SK-N-SH (cell line): Measurements from ENCODE around the gene ZDHHC18. TPM values are rescaled to one million over a fixed set of nuclear protein-coding genes. Genes with fewer than 3 reads are reported as not detected.

Experiments
- CTCF ChIA-PET: fragments of 300-600, 350-600 bp; formaldehyde crosslinking; extraction: SDS; loops from one replicate; lab custom pipeline; 2021; lab: Yijun Ruan, JAX
- POLR2A ChIA-PET: fragments of 350-600 bp; sonication (Branson Sonifier 250); formaldehyde crosslinking; extraction: SDS; loops from one replicate; lab custom pipeline; 2020; ENCODE audit warnings: antibody characterized with exemption, inconsistent platforms; lab: Yijun Ruan, JAX
- DNase-seq: peaks from one replicate; pipeline ENCODE4 v3.0.0; 2012
- H2AFZ ChIP-seq: fragments of 200-600 bp; sonication (generic); 2 replicates; pipeline ENCODE4 v1.8.1; 2016; ENCODE audit warnings: antibody characterized with exemption, mild to moderate bottlenecking, low read depth
- H3F3A ChIP-seq: fragments of 200-600 bp; sonication (generic); replicated peaks from 2 replicates; pipeline ENCODE3; 2016; ENCODE audit warnings: antibody characterized with exemption, mild to moderate bottlenecking; ENCODE audit not compliant: insufficient read depth
- H3K27ac ChIP-seq, 2 experiments: fragments of 200-500 bp in 1 of 2; fragments of 200-600 bp in 1 of 2; sonication (Bioruptor generic) in 1 of 2; sonication (generic), shearing (Covaris generic) in 1 of 2; 2 replicates each; pipeline versions ENCODE4 v1.5.1 to v1.6.1; 2014 to 2016; ENCODE audit warnings: low read depth in 2 of 2, inconsistent platforms in 1 of 2, low read length in 1 of 2, mild to moderate bottlenecking in 1 of 2, mixed read lengths in 1 of 2
- H3K27me3 ChIP-seq: fragments of 200-600 bp; sonication (generic), shearing (Covaris generic); 2 replicates; pipeline ENCODE4 v1.6.1; 2016; ENCODE audit warnings: mixed run types; ENCODE audit not compliant: insufficient read depth
- H3K36me3 ChIP-seq, 2 experiments: fragments of 200-500 bp in 1 of 2; fragments of 200-600 bp in 1 of 2; sonication (Bioruptor generic) in 1 of 2; sonication (generic) in 1 of 2; replicated peaks in 1 of 2; 2 replicates each; pipeline versions ENCODE3 to v1.5.1; 2014 to 2016; ENCODE audit warnings: low read length in 1 of 2, mild to moderate bottlenecking in 1 of 2; ENCODE audit not compliant: insufficient read depth in 2 of 2, control insufficient read depth in 1 of 2
- H3K4me1 ChIP-seq, 2 experiments: fragments of 200-500 bp in 1 of 2; fragments of 200-600 bp in 1 of 2; sonication (Bioruptor generic) in 1 of 2; sonication (generic), shearing (Covaris generic) in 1 of 2; 2 replicates each; pipeline versions ENCODE4 v1.5.1 to v1.6.1; 2014 to 2016; ENCODE audit warnings: low read depth in 1 of 2, low read length in 1 of 2, mixed run types in 1 of 2; ENCODE audit not compliant: insufficient read depth in 2 of 2, control insufficient read depth in 1 of 2
- H3K4me2 ChIP-seq: fragments of 200-600 bp; sonication (generic), shearing (Covaris generic); 2 replicates; pipeline ENCODE4 v1.6.1; 2017; ENCODE audit warnings: mixed run types
- H3K4me3 ChIP-seq, 2 experiments: fragments of 200-500 bp in 1 of 2; fragments of 200-600 bp in 1 of 2; sonication (Bioruptor generic) in 1 of 2; sonication (generic), shearing (Covaris generic) in 1 of 2; 2 replicates each; pipeline versions ENCODE4 v1.5.1 to v1.8.1; 2014 to 2016; ENCODE audit warnings: low read depth in 2 of 2, inconsistent platforms in 1 of 2, low read length in 1 of 2, mild to moderate bottlenecking in 1 of 2, mixed read lengths in 1 of 2, moderate library complexity in 1 of 2
- H3K79me2 ChIP-seq: fragments of 200-600 bp; sonication (generic); 2 replicates; pipeline ENCODE4 v1.8.1; 2017; ENCODE audit warnings: mild to moderate bottlenecking; ENCODE audit not compliant: insufficient read depth
- H3K9ac ChIP-seq: fragments of 200-600 bp; sonication (generic); 2 replicates; pipeline ENCODE4 v1.6.1; 2017; ENCODE audit warnings: mixed run types
- H3K9me2 ChIP-seq: fragments of 200-600 bp; sonication (generic); 2 replicates; pipeline ENCODE4 v1.6.1; 2017; ENCODE audit warnings: mixed run types
- H3K9me3 ChIP-seq: fragments of 200-600 bp; sonication (generic); 2 replicates; pipeline ENCODE4 v1.6.1; 2017; ENCODE audit warnings: mixed run types, mild to moderate bottlenecking, moderate library complexity
- H4K20me1 ChIP-seq: fragments of 200-600 bp; sonication (generic); 2 replicates; pipeline ENCODE4 v1.6.1; 2017; ENCODE audit warnings: mild to moderate bottlenecking, mixed run types; ENCODE audit not compliant: insufficient read depth
- CHD2 ChIP-seq: fragments of 150-350 bp; IDR thresholded peaks from 2 replicates; pipeline ENCODE4 v1.6.1; 2018; ENCODE audit warnings: low read length; ENCODE audit not compliant: partially characterized antibody
- CTCF ChIP-seq: fragments of 200-600 bp; sonication (generic); IDR thresholded peaks from 2 replicates; pipeline ENCODE4 v1.6.1; 2017; ENCODE audit warnings: antibody characterized with exemption, mild to moderate bottlenecking, moderate library complexity
- EP300 ChIP-seq, 2 experiments: IDR thresholded peaks; 2 replicates each; pipeline versions ENCODE4 v1.4.0 to v1.6.1; 2012; ENCODE audit warnings: borderline replicate concordance in 1 of 2, low read depth in 1 of 2, low read length in 1 of 2
- EZH2phosphoT487 ChIP-seq: fragments of 200-600 bp; sonication (generic); IDR thresholded peaks from 2 replicates; pipeline ENCODE4 v1.6.1; 2017; ENCODE audit warnings: low read depth, mixed run types, mild to moderate bottlenecking, antibody characterized with exemption, moderate library complexity, borderline replicate concordance
- FOXJ3 ChIP-seq: sonication (generic); formaldehyde crosslinking; IDR thresholded peaks from 2 replicates; pipeline ENCODE4 v1.5.1; 2020; ENCODE audit warnings: mild to moderate bottlenecking, missing genetic modification reagents
- FOXM1 ChIP-seq: IDR thresholded peaks from 2 replicates; pipeline ENCODE4 v1.4.0; 2012; ENCODE audit warnings: low read depth, mild to moderate bottlenecking
- IRF3 ChIP-seq: fragments of 150-350 bp; IDR thresholded peaks from 2 replicates; pipeline ENCODE4 v1.6.1; 2016; ENCODE audit warnings: mild to moderate bottlenecking, low read depth, low read length
- JUND ChIP-seq: IDR thresholded peaks from 2 replicates; pipeline ENCODE4 v1.4.0; 2012
- MAX ChIP-seq: IDR thresholded peaks from 2 replicates; pipeline ENCODE4 v1.4.0; 2012; ENCODE audit warnings: low read depth
- MXI1 ChIP-seq: IDR thresholded peaks from 2 replicates; pipeline ENCODE4 v1.6.1; 2012; ENCODE audit warnings: mild to moderate bottlenecking, low read depth, low read length, improper control_type of control experiment
- NFIC ChIP-seq: IDR thresholded peaks from 2 replicates; pipeline ENCODE4 v1.4.0; 2012; ENCODE audit warnings: borderline replicate concordance
- RFX5 ChIP-seq: IDR thresholded peaks from 2 replicates; pipeline ENCODE4 v1.6.1; 2012; ENCODE audit warnings: mild to moderate bottlenecking, improper control_type of control experiment, low read length
- RXRA ChIP-seq: IDR thresholded peaks from 2 replicates; pipeline ENCODE4 v1.4.0; 2012; ENCODE audit warnings: low read depth, mild to moderate bottlenecking, borderline replicate concordance
- SIN3A ChIP-seq: IDR thresholded peaks from 2 replicates; pipeline ENCODE4 v1.6.1; 2012; ENCODE audit warnings: low read depth, mild to moderate bottlenecking, low read length, moderate library complexity, borderline replicate concordance
- TAF1 ChIP-seq: IDR thresholded peaks from 2 replicates; pipeline ENCODE4 v1.6.1; 2012; ENCODE audit warnings: low read depth, mild to moderate bottlenecking, low read length, moderate library complexity, borderline replicate concordance
- USF2 ChIP-seq: fragments of 150-350 bp; IDR thresholded peaks from 2 replicates; pipeline ENCODE4 v1.6.1; 2017; ENCODE audit warnings: antibody characterized with exemption, low read length, low read depth, borderline replicate concordance
- YY1 ChIP-seq: IDR thresholded peaks from 2 replicates; pipeline ENCODE4 v1.4.0; 2012; ENCODE audit warnings: low read depth, mild to moderate bottlenecking
- WGBS: methylation state at CpG from one replicate; pipeline ENCODE4 v1.1.6; 2017; ENCODE audit warnings: low lambda C conversion rate; 5-methylcytosine and 5-hydroxymethylcytosine counted together
- polyA plus RNA-seq, 3 experiments: library from polyadenylated mRNA; depleted of rRNA; stranded (reverse); fragments of >200 nt; gene quantifications; 2 replicates each; pipeline ENCODE4 v1.2.3, GENCODE V29; 2012

Gene ZDHHC18
- polyA plus RNA-seq, 1 of the 3 experiments (the other 2 are of a cell fraction), result 33.0 TPM

- CTCF ChIA-PET, result interaction anchor here (0.7 to 1.6 kb wide), 3 partner anchors 28 to 49 kb away, joined by 4 to 5 read pairs (median 5); no protein-coding TSS in a partner anchor
- TF ChIP-seq EZH2phosphoT487 (no peak), JUND (no peak), USF2 (no peak), CTCF (no peak), NFIC (no peak), FOXM1 (no peak), EP300 (IDR thresholded peaks at IDR 0.05; ENCODE audit: borderline replicate concordance in 1 of 2, low read depth in 1 of 2, low read length in 1 of 2) (no peak), MAX (no peak), MXI1 (no peak), SIN3A (no peak)
- TF ChIP-seq, all 33 proteins: peak for 0
- WGBS, result 94% methylated on average over 3 of the region's 8 CpGs
- Histone ChIP-seq H4K20me1 (no peaks in the 10 kb centered on the region), H3K9ac (no peak overlapping the region), H3K4me1 (no peaks in the 10 kb centered on the region), H3K4me3 (no peak overlapping the region), H3K9me3 (no peaks in the 10 kb centered on the region), H3K4me2 (no peak overlapping the region), H3K36me3 (peaks cover 24 to 27% of the 10 kb centered on the region in 2 experiments), H3K9me2 (no peaks in the 10 kb centered on the region), H3K27ac (no peak overlapping the region), H3F3A (no peaks in the 10 kb centered on the region), H2AFZ (no peak overlapping the region), H3K27me3 (no peaks in the 10 kb centered on the region), H3K79me2 (peaks cover 4% of the 10 kb centered on the region; the same call in 1 of the 2 replicates)
- DNase-seq, result no peak
- POLR2A ChIA-PET, result no interaction called here
Observed at GRCh38 chr1:26838474-26839338, 12.2 kb downstream of the ZDHHC18 start.

GRCh38 chr1:26839339-26839722 lies 12.8 kb downstream of the ZDHHC18 start:
- Histone ChIP-seq H4K20me1 (no peaks in the 10 kb centered on the region), H3K27ac (no peak overlapping the region), H3K79me2 (peaks cover 9% of the 10 kb centered on the region; the same call in 1 of the 2 replicates), H3K4me1 (no peaks in the 10 kb centered on the region), H3K36me3 (peaks cover 21 to 24% of the 10 kb centered on the region in 2 experiments), H3K4me2 (no peak overlapping the region), H2AFZ (no peak overlapping the region), H3K9ac (no peak overlapping the region), H3K9me2 (no peaks in the 10 kb centered on the region), H3K9me3 (no peaks in the 10 kb centered on the region), H3K27me3 (no peaks in the 10 kb centered on the region), H3F3A (peaks cover 5% of the 10 kb centered on the region), H3K4me3 (no peak overlapping the region)
- no peak for DNase-seq
- TF ChIP-seq CTCF (no peak), IRF3 (no peak), FOXJ3 (CRISPR knock-in tag) (no peak), RFX5 (no peak), TAF1 (no peak), RXRA (no peak), FOXM1 (no peak), USF2 (no peak), YY1 (no peak), CHD2 (no peak)
- 100% methylated on average over 1 of the region's 1 CpG for WGBS
- ChIA-PET POLR2A (no interaction called here), CTCF (interaction anchor here (0.8 to 1.1 kb wide), 2 partner anchors 19 to 48 kb away, joined by 4 to 5 read pairs; no protein-coding TSS in a partner anchor)
